A549 (cell line): ENCODE data around the gene EFHC1. TPM values are rescaled to one million over a fixed set of nuclear protein-coding genes. Genes with fewer than 3 reads are reported as not detected.

ENCODE experiments used
- ATAC-seq, 2 experiments: fragments of 200-7000 bp in 1 of 2; fragments of >200 bp in 1 of 2; cut with Nextera tagmentation in 1 of 2; cut with Tn5 transposase in 1 of 2; 3 replicates each; pipeline versions ENCODE4 v1.8.0 to v1.9.1; 2018 to 2020; ENCODE audit warnings: mild to moderate bottlenecking in 1 of 2, moderate library complexity in 1 of 2
- CTCF ChIA-PET: fragments of 300-600 bp; sonication (Branson Sonifier 250); formaldehyde crosslinking; extraction: SDS; loops from one replicate; lab custom pipeline; 2021; ENCODE audit warnings: antibody characterized with exemption, inconsistent platforms; lab: Yijun Ruan, JAX
- POLR2A ChIA-PET: fragments of 350-600 bp; formaldehyde crosslinking; extraction: SDS; loops from one replicate; lab custom pipeline; 2021; ENCODE audit warnings: antibody characterized with exemption, inconsistent platforms; lab: Yijun Ruan, JAX
- DNase-seq, 2 experiments: peaks; one replicate each; pipeline versions ENCODE4 v3.0.0 to v3.0.0-alpha.2; 2011 to 2016; ENCODE audit warnings: low read depth in 1 of 2, low spot score in 1 of 2
- FAIRE-seq: peaks from 2 replicates; lab custom pipeline; 2011; peaks lifted over from hg19 to GRCh38; lab: Jason Lieb, UNC
- H3K27ac ChIP-seq, 2 experiments: fragments of >200 bp; sonication (Bioruptor Twin); formaldehyde crosslinking; 3 replicates each; pipeline ENCODE4 v1.5.1; 2016 to 2017
- H3K4me1 ChIP-seq: fragments of >200 bp; sonication (Bioruptor Twin); formaldehyde crosslinking; 3 replicates; pipeline ENCODE4 v1.6.1; 2016
- H3K4me2 ChIP-seq: fragments of >200 bp; sonication (Bioruptor Twin); formaldehyde crosslinking; 3 replicates; pipeline ENCODE4 v1.6.1; 2016
- H3K4me3 ChIP-seq: fragments of >200 bp; sonication (Bioruptor Twin); formaldehyde crosslinking; 3 replicates; pipeline ENCODE4 v1.5.1; 2016
- H3K9me3 ChIP-seq: fragments of >200 bp; sonication (Bioruptor Twin); formaldehyde crosslinking; 3 replicates; pipeline ENCODE4 v1.6.1; 2016
- ATOH8 ChIP-seq: fragments of 250-450 bp; sonication (Bioruptor Pico); IDR thresholded peaks from 2 replicates; pipeline ENCODE4 v1.5.0; 2020; ENCODE audit warnings: low read depth, mild to moderate bottlenecking, moderate library complexity
- CHD4 ChIP-seq: fragments of 200-600 bp; sonication (generic); IDR thresholded peaks from 2 replicates; pipeline ENCODE4 v1.6.1; 2016; ENCODE audit warnings: antibody characterized with exemption, mild to moderate bottlenecking, borderline replicate concordance
- FOSL2 ChIP-seq, 2 experiments: fragments of 450-650 bp in 1 of 2; fragments of >200 bp in 1 of 2; sonication (Bioruptor Twin) in 1 of 2; formaldehyde crosslinking; IDR thresholded peaks; 2 replicates each; pipeline versions ENCODE4 v1.5.0 to v1.6.1; 2016 to 2020; ENCODE audit warnings: mild to moderate bottlenecking in 1 of 2, moderate library complexity in 1 of 2
- FOXS1 ChIP-seq: fragments of 250-450 bp; sonication (Bioruptor Pico); IDR thresholded peaks from 2 replicates; pipeline ENCODE4 v1.5.0; 2020; ENCODE audit warnings: mild to moderate bottlenecking, moderate library complexity
- HDAC2 ChIP-seq: fragments of 200-600 bp; sonication (generic); IDR thresholded peaks from 2 replicates; pipeline ENCODE4 v1.6.1; 2016
- HMGXB4 ChIP-seq: fragments of 250-450 bp; sonication (Bioruptor Pico); IDR thresholded peaks from 2 replicates; pipeline ENCODE4 v1.5.0; 2021; ENCODE audit warnings: mild to moderate bottlenecking, moderate library complexity, borderline replicate concordance
- HOXB13 ChIP-seq: fragments of 250-450 bp; sonication (Bioruptor Pico); IDR thresholded peaks from 2 replicates; pipeline ENCODE4 v1.5.0; 2020; ENCODE audit warnings: low read depth, mild to moderate bottlenecking, moderate library complexity
- KDM1A ChIP-seq: fragments of 200-600 bp; sonication (generic); IDR thresholded peaks from 2 replicates; pipeline ENCODE4 v1.6.1; 2016; ENCODE audit warnings: low read depth, mild to moderate bottlenecking
- NPAS2 ChIP-seq: fragments of 250-450 bp; sonication (Bioruptor Pico); IDR thresholded peaks from 2 replicates; pipeline ENCODE4 v1.8.0; 2022; ENCODE audit warnings: mild to moderate bottlenecking, moderate library complexity, borderline replicate concordance
- PHF8 ChIP-seq: fragments of 200-600 bp; sonication (generic); IDR thresholded peaks from 2 replicates; pipeline ENCODE4 v1.6.1; 2016; ENCODE audit warnings: low read depth, mild to moderate bottlenecking, antibody characterized with exemption, moderate library complexity, borderline replicate concordance
- RCOR1 ChIP-seq: fragments of 150-350 bp; IDR thresholded peaks from 2 replicates; pipeline ENCODE4 v1.6.1; 2014; ENCODE audit warnings: antibody characterized with exemption, low read length, low read depth
- TP53 ChIP-seq: fragments of 250-450 bp; sonication (Bioruptor Pico); IDR thresholded peaks from 2 replicates; pipeline ENCODE4 v1.5.0; 2021; ENCODE audit warnings: mild to moderate bottlenecking, moderate library complexity
- ZC3H11A ChIP-seq: fragments of 450-650 bp; IDR thresholded peaks from 2 replicates; pipeline ENCODE4 v1.6.1; 2014; ENCODE audit warnings: antibody characterized with exemption, mild to moderate bottlenecking
- WGBS: methylation state at CpG from one replicate; pipeline ENCODE4 v1.1.6; 2017; ENCODE audit errors: missing lambda C conversion rate; 5-methylcytosine and 5-hydroxymethylcytosine counted together
- polyA plus RNA-seq, 4 experiments: library from polyadenylated mRNA; depleted of rRNA in 3 of 4; stranded (reverse); fragments of >200 nt; fragmentation: RNase III in 1 of 4; extraction: RNeasy Plus Mini Kit Qiagen cat#74134 plus additional on column Dnase treatment in 1 of 4; gene quantifications; 2 replicates in 3 of 4; 3 replicates in 1 of 4; pipeline ENCODE4 v1.2.3, GENCODE V29; 2011 to 2017
- TF ChIP-seq, protein P1 (sequence below): fragments of >200 bp; sonication (Bioruptor Twin); formaldehyde crosslinking; IDR thresholded peaks from 3 replicates; pipeline ENCODE4 v1.5.1; 2016
- TF ChIP-seq, protein P2 (sequence below): IDR thresholded peaks from 2 replicates; pipeline ENCODE4 v1.6.1; 2012

EFHC1 gene
- polyA plus RNA-seq, 2 of the 4 experiments (the other 2 are of a cell fraction), result 14.0 to 46.7 TPM

DNA sequence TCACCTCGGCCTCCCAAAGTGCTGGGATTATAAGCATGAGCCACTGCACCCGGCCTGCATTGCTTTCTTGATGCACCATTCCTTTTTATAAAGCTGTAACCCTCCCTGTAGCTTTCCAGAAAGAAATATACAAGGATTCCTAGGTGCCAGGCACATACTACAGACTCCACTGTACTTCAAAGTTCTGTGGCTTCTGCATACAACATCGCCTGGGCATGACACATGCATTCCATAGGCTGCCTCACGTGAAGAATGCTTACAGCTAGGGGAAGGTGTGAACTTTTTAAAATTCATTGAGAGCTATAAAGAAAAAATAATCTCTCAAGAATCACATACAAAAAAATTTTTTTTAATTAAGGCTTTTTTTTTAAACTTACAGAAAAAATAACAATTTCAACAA lies 106.5 kb downstream of the EFHC1 start:
- 81% methylated on average over 4 of the region's 4 CpGs for WGBS
- FAIRE-seq (no peak), DNase-seq (no peak), ATAC-seq (no peak)
- CTCF ChIA-PET, result no interaction called here
- no peak for TF ChIP-seq CHD4
- no peak for TF ChIP-seq TP53 (CRISPR knock-in tag)
- TF ChIP-seq ZC3H11A, result no peak
- no peak for TF ChIP-seq NPAS2
- no peak for TF ChIP-seq ATOH8 (CRISPR knock-in tag)
- TF ChIP-seq FOXS1 (CRISPR knock-in tag), result no peak
- TF ChIP-seq, protein P1, sequence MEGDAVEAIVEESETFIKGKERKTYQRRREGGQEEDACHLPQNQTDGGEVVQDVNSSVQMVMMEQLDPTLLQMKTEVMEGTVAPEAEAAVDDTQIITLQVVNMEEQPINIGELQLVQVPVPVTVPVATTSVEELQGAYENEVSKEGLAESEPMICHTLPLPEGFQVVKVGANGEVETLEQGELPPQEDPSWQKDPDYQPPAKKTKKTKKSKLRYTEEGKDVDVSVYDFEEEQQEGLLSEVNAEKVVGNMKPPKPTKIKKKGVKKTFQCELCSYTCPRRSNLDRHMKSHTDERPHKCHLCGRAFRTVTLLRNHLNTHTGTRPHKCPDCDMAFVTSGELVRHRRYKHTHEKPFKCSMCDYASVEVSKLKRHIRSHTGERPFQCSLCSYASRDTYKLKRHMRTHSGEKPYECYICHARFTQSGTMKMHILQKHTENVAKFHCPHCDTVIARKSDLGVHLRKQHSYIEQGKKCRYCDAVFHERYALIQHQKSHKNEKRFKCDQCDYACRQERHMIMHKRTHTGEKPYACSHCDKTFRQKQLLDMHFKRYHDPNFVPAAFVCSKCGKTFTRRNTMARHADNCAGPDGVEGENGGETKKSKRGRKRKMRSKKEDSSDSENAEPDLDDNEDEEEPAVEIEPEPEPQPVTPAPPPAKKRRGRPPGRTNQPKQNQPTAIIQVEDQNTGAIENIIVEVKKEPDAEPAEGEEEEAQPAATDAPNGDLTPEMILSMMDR, result no peak
- no peak for TF ChIP-seq FOSL2 (IDR thresholded peaks at IDR 0.05)
- no peak for TF ChIP-seq FOSL2 (CRISPR knock-in tag; IDR thresholded peaks at IDR 0.05)
- TF ChIP-seq HDAC2, result no peak
- no peak for TF ChIP-seq RCOR1
- no peak for TF ChIP-seq PHF8
- TF ChIP-seq KDM1A, result no peak
- no peak overlapping the region for H3K4me2 ChIP-seq
- POLR2A ChIA-PET, result no interaction called here
- H3K4me1 ChIP-seq, result peaks cover 28% of the 10 kb centered on the region
- no peak overlapping the region for H3K27ac ChIP-seq
- H3K9me3 ChIP-seq, result no peaks in the 10 kb centered on the region
- no peak overlapping the region for H3K4me3 ChIP-seq

- POLR2A ChIA-PET, result no interaction called here
Observed at GRCh38 chr6:52527436-52527835, 107.3 kb downstream of the EFHC1 start.

More at GRCh38 chr6:52527436-52527835, 107.3 kb downstream of the EFHC1 start:
- TF ChIP-seq, protein P1, result no peak
- TF ChIP-seq CHD4 (no peak), HMGXB4 (CRISPR knock-in tag) (no peak), HOXB13 (CRISPR knock-in tag) (no peak)
- TF ChIP-seq, protein P2, sequence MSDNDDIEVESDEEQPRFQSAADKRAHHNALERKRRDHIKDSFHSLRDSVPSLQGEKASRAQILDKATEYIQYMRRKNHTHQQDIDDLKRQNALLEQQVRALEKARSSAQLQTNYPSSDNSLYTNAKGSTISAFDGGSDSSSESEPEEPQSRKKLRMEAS, result no peak
- H3K27ac ChIP-seq, result no peak overlapping the region
- WGBS, result 92% methylated on average over 6 of the region's 7 CpGs
- H3K9me3 ChIP-seq, result no peaks in the 10 kb centered on the region
- CTCF ChIA-PET, result no interaction called here
- DNase-seq (no peak), ATAC-seq (no peak), FAIRE-seq (no peak)
- H3K4me2 ChIP-seq, result no peak overlapping the region
- H3K4me3 ChIP-seq, result no peak overlapping the region
- peaks cover 20% of the 10 kb centered on the region for H3K4me1 ChIP-seq
